Adipocyte (in vitro differentiated cells): ENCODE measurements around the gene ADCK1.
"Not testable (repeated sequence)": the region's sequence is repeated elsewhere in the genome, so short reads cannot be mapped to it uniquely, and the experiment has no call there.

Experiments used
- DNase-seq: peaks from one replicate; pipeline ENCODE4 v3.0.0-alpha.2; 2015; ENCODE audit warnings: low read depth
- H3K27me3 ChIP-seq: replicated peaks from 2 replicates; pipeline ENCODE4 v1.7.0; 2013; ENCODE audit warnings: mild to moderate bottlenecking, low read length, moderate library complexity; ENCODE audit not compliant: control insufficient read depth, insufficient read depth
- H3K36me3 ChIP-seq: 2 replicates; pipeline ENCODE4 v1.7.0; 2013; ENCODE audit warnings: low read length, mild to moderate bottlenecking, moderate library complexity; ENCODE audit not compliant: control insufficient read depth, insufficient read depth, severe bottlenecking
- H3K4me1 ChIP-seq: 2 replicates; pipeline ENCODE4 v1.7.0; 2013; ENCODE audit warnings: mild to moderate bottlenecking, low read length, moderate library complexity; ENCODE audit not compliant: control insufficient read depth, insufficient read depth
- H3K4me3 ChIP-seq: 2 replicates; pipeline ENCODE4 v1.7.0; 2013; ENCODE audit warnings: mild to moderate bottlenecking, low read length, moderate library complexity
- H3K9ac ChIP-seq: 2 replicates; pipeline ENCODE4 v1.7.0; 2013; ENCODE audit warnings: mild to moderate bottlenecking, low read length, moderate library complexity
- H3K9me3 ChIP-seq: 2 replicates; pipeline ENCODE4 v1.7.0; 2013; ENCODE audit warnings: mild to moderate bottlenecking, low read length, moderate library complexity; ENCODE audit not compliant: control insufficient read depth

ADCK1 gene

GRCh38 chr14:77812682-77813081, 12.8 kb downstream of the ADCK1 start:
- not testable (repeated sequence) for H3K9me3 ChIP-seq, H3K36me3 ChIP-seq, H3K27me3 ChIP-seq, H3K4me1 ChIP-seq, DNase-seq, H3K4me3 ChIP-seq, H3K9ac ChIP-seq

GRCh38 chr14:77822307-77822706, 22.4 kb downstream of the ADCK1 start:
- DNase-seq: no peak
- H3K27me3 ChIP-seq: no peaks in the 10 kb centered on the region
- no peaks in the 10 kb centered on the region for H3K4me1 ChIP-seq
- H3K9me3 ChIP-seq: no peaks in the 10 kb centered on the region
- no peak overlapping the region for H3K4me3 ChIP-seq
- no peak overlapping the region for H3K9ac ChIP-seq
- peaks cover 34% of the 10 kb centered on the region for H3K36me3 ChIP-seq

- no peak for DNase-seq
- no peaks in the 10 kb centered on the region for H3K4me1 ChIP-seq
- peaks cover 34% of the 10 kb centered on the region for H3K36me3 ChIP-seq
- H3K4me3 ChIP-seq: no peak overlapping the region
- H3K27me3 ChIP-seq: no peaks in the 10 kb centered on the region
- no peak overlapping the region for H3K9ac ChIP-seq
- no peaks in the 10 kb centered on the region for H3K9me3 ChIP-seq
These were observed 22.8 kb downstream of the ADCK1 start for GRCh38 chr14:77822741-77823140.

- DNase-seq: no peak
- H3K36me3 ChIP-seq: peaks cover 34% of the 10 kb centered on the region
- no peak overlapping the region for H3K4me3 ChIP-seq
These were observed 23.5 kb downstream of the ADCK1 start for GRCh38 chr14:77823378-77823777.

GRCh38 chr14:77825895-77826519, 26.1 kb downstream of the ADCK1 start:
- no peak for DNase-seq
- peaks cover 31% of the 10 kb centered on the region for H3K36me3 ChIP-seq
- H3K9me3 ChIP-seq: no peaks in the 10 kb centered on the region
- no peaks in the 10 kb centered on the region for H3K27me3 ChIP-seq
- no peaks in the 10 kb centered on the region for H3K4me1 ChIP-seq
- no peak overlapping the region for H3K9ac ChIP-seq
- no peak overlapping the region for H3K4me3 ChIP-seq

More at GRCh38 chr14:77823378-77823777, 23.5 kb downstream of the ADCK1 start:
- H3K4me1 ChIP-seq: no peaks in the 10 kb centered on the region
- no peaks in the 10 kb centered on the region for H3K9me3 ChIP-seq
- no peaks in the 10 kb centered on the region for H3K27me3 ChIP-seq
- H3K9ac ChIP-seq: no peak overlapping the region

GRCh38 chr14:77830692-77831091, 30.8 kb downstream of the ADCK1 start:
- Histone ChIP-seq H3K36me3 (peaks cover 21% of the 10 kb centered on the region), H3K4me1 (no peaks in the 10 kb centered on the region), H3K27me3 (no peaks in the 10 kb centered on the region), H3K9ac (no peak overlapping the region), H3K4me3 (no peak overlapping the region), H3K9me3 (no peaks in the 10 kb centered on the region)
- DNase-seq: no peak

GRCh38 chr14:77832297-77832696, 32.4 kb downstream of the ADCK1 start:
- H3K4me1 ChIP-seq: no peaks in the 10 kb centered on the region
- no peaks in the 10 kb centered on the region for H3K9me3 ChIP-seq
- DNase-seq: no peak
- no peak overlapping the region for H3K9ac ChIP-seq
- H3K36me3 ChIP-seq: peaks cover 25% of the 10 kb centered on the region
- H3K4me3 ChIP-seq: no peak overlapping the region
- no peaks in the 10 kb centered on the region for H3K27me3 ChIP-seq

GRCh38 chr14:77837926-77838325, 38.0 kb downstream of the ADCK1 start:
- Histone ChIP-seq H3K9me3 (no peaks in the 10 kb centered on the region), H3K4me3 (no peak overlapping the region), H3K9ac (no peak overlapping the region), H3K27me3 (no peaks in the 10 kb centered on the region), H3K4me1 (no peaks in the 10 kb centered on the region), H3K36me3 (peaks cover 5% of the 10 kb centered on the region)
- DNase-seq: no peak

GRCh38 chr14:77838831-77839511, 39.1 kb downstream of the ADCK1 start:
- Histone ChIP-seq H3K27me3 (no peaks in the 10 kb centered on the region), H3K4me3 (no peak overlapping the region), H3K4me1 (no peaks in the 10 kb centered on the region), H3K36me3 (peaks cover 4% of the 10 kb centered on the region), H3K9ac (no peak overlapping the region), H3K9me3 (no peaks in the 10 kb centered on the region)
- DNase-seq: no peak

GRCh38 chr14:77843195-77843594, 43.3 kb downstream of the ADCK1 start:
- peaks cover 9% of the 10 kb centered on the region for H3K4me1 ChIP-seq
- DNase-seq: no peak
- H3K4me3 ChIP-seq: no peak overlapping the region
- no peaks in the 10 kb centered on the region for H3K9me3 ChIP-seq
- no peaks in the 10 kb centered on the region for H3K36me3 ChIP-seq
- no peaks in the 10 kb centered on the region for H3K27me3 ChIP-seq
- H3K9ac ChIP-seq: no peak overlapping the region

- no peak for DNase-seq
- Histone ChIP-seq H3K9me3 (no peaks in the 10 kb centered on the region), H3K4me1 (peaks cover 9% of the 10 kb centered on the region), H3K9ac (no peak overlapping the region), H3K36me3 (no peaks in the 10 kb centered on the region), H3K27me3 (no peaks in the 10 kb centered on the region), H3K4me3 (no peak overlapping the region)
These were observed 43.7 kb downstream of the ADCK1 start for GRCh38 chr14:77843651-77844050.

- H3K4me3 ChIP-seq: no peak overlapping the region
- no peaks in the 10 kb centered on the region for H3K9me3 ChIP-seq
- H3K9ac ChIP-seq: no peak overlapping the region
- no peaks in the 10 kb centered on the region for H3K36me3 ChIP-seq
- DNase-seq: no peak
- no peaks in the 10 kb centered on the region for H3K27me3 ChIP-seq
- peaks cover 9% of the 10 kb centered on the region for H3K4me1 ChIP-seq
These were observed 44.9 kb downstream of the ADCK1 start for GRCh38 chr14:77844802-77845201.
